OCI-LY3 (cell line): Measurements from ENCODE around the gene PLIN4.
A peak's percentile ranks its signal among the peaks of the same experiment; 100 is the strongest.

Source experiments
- H2AFZ ChIP-seq: fragments of 200-600, 300-600 bp; shearing (Covaris generic); 2 replicates; pipeline ENCODE4 v1.6.0; 2014; ENCODE audit warnings: antibody characterized with exemption, low read depth, low read length
- H3K27ac ChIP-seq: fragments of 200-600, 300-600 bp; sonication (generic); 2 replicates; pipeline ENCODE4 v1.5.1; 2014; ENCODE audit warnings: mild to moderate bottlenecking, low read length, moderate library complexity, mixed read lengths
- H3K27me3 ChIP-seq: fragments of 200-600, 300-600 bp; sonication (generic); 2 replicates; pipeline ENCODE4 v1.6.1; 2014; ENCODE audit warnings: low read depth, low read length, mixed read lengths
- H3K36me3 ChIP-seq: fragments of 200-600, 300-600 bp; sonication (generic); replicated peaks from 2 replicates; pipeline ENCODE3; 2014; ENCODE audit warnings: low read depth, low read length, mixed read lengths
- H3K4me1 ChIP-seq: fragments of 300-600, 200-600 bp; sonication (generic); 2 replicates; pipeline ENCODE4 v1.6.1; 2014; ENCODE audit warnings: low read length, mixed read lengths
- H3K4me2 ChIP-seq: fragments of 200-600, 300-600 bp; sonication (generic); 2 replicates; pipeline ENCODE4 v1.6.1; 2014; ENCODE audit warnings: low read length, mixed read lengths
- H3K4me3 ChIP-seq: fragments of 300-600, 200-600 bp; sonication (generic); 2 replicates; pipeline ENCODE4 v1.5.1; 2014; ENCODE audit warnings: antibody characterized with exemption, mild to moderate bottlenecking, low read length, moderate library complexity
- H3K79me2 ChIP-seq: fragments of 300-600, 200-600 bp; shearing (Covaris generic); 2 replicates; pipeline ENCODE4 v1.6.1; 2014; ENCODE audit warnings: mild to moderate bottlenecking, low read length, mixed read lengths
- H3K9ac ChIP-seq: fragments of 300-600, 200-600 bp; shearing (Covaris generic); 2 replicates; pipeline ENCODE4 v1.6.0; 2014; ENCODE audit warnings: mild to moderate bottlenecking, low read length, moderate library complexity
- H3K9me3 ChIP-seq: fragments of 200-600, 300-600 bp; shearing (Covaris generic); 2 replicates; pipeline ENCODE4 v1.6.1; 2014; ENCODE audit warnings: low read length, mixed read lengths; ENCODE audit not compliant: insufficient read depth
- H4K20me1 ChIP-seq: fragments of 200-600, 300-600 bp; sonication (generic); 2 replicates; pipeline ENCODE4 v1.6.1; 2016; ENCODE audit warnings: low read length, mixed read lengths; ENCODE audit not compliant: insufficient read depth
- EZH2phosphoT487 ChIP-seq: fragments of 200-600 bp; shearing (Covaris generic); IDR thresholded peaks from 2 replicates; pipeline ENCODE4 v1.6.1; 2018; ENCODE audit warnings: antibody characterized with exemption, mixed run types, low read depth
- TF ChIP-seq, protein P1 (sequence below): fragments of 200-600, 300-600 bp; sonication (generic); IDR thresholded peaks from 2 replicates; pipeline ENCODE4 v1.5.1; 2014; ENCODE audit warnings: antibody characterized with exemption, low read length, low read depth

PLIN4 gene

GRCh38 chr19:4517451-4518057 lies 732 bp downstream of the PLIN4 start:
- Histone ChIP-seq H3K4me1 (peaks cover 19% of the 10 kb centered on the region), H3K4me3 (no peak overlapping the region), H3K9ac (no peak overlapping the region), H4K20me1 (no peaks in the 10 kb centered on the region), H3K27me3 (peaks cover 12% of the 10 kb centered on the region), H3K4me2 (no peak overlapping the region; the same call in 1 of the 2 replicates), H2AFZ (no peak overlapping the region), H3K36me3 (no peaks in the 10 kb centered on the region), H3K9me3 (no peaks in the 10 kb centered on the region), H3K79me2 (no peaks in the 10 kb centered on the region), H3K27ac (no peak overlapping the region)
- TF ChIP-seq, protein P1, sequence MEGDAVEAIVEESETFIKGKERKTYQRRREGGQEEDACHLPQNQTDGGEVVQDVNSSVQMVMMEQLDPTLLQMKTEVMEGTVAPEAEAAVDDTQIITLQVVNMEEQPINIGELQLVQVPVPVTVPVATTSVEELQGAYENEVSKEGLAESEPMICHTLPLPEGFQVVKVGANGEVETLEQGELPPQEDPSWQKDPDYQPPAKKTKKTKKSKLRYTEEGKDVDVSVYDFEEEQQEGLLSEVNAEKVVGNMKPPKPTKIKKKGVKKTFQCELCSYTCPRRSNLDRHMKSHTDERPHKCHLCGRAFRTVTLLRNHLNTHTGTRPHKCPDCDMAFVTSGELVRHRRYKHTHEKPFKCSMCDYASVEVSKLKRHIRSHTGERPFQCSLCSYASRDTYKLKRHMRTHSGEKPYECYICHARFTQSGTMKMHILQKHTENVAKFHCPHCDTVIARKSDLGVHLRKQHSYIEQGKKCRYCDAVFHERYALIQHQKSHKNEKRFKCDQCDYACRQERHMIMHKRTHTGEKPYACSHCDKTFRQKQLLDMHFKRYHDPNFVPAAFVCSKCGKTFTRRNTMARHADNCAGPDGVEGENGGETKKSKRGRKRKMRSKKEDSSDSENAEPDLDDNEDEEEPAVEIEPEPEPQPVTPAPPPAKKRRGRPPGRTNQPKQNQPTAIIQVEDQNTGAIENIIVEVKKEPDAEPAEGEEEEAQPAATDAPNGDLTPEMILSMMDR, result no peak
- no peak for TF ChIP-seq EZH2phosphoT487

- Histone ChIP-seq H3K4me1 (peaks cover 19% of the 10 kb centered on the region), H3K4me3 (no peak overlapping the region), H3K79me2 (no peaks in the 10 kb centered on the region), H2AFZ (peak overlapping the region; percentile 22; the same call in 1 of the 2 replicates), H3K9me3 (no peaks in the 10 kb centered on the region), H3K4me2 (peak overlapping the region; percentile 56), H3K9ac (peak overlapping the region; percentile 10; the same call in 1 of the 2 replicates), H3K27ac (no peak overlapping the region), H4K20me1 (no peaks in the 10 kb centered on the region), H3K36me3 (no peaks in the 10 kb centered on the region), H3K27me3 (peaks cover 10% of the 10 kb centered on the region)
- no peak for TF ChIP-seq EZH2phosphoT487
- TF ChIP-seq, protein P1, result no peak
Observed at GRCh38 chr19:4516939-4517300, 1.4 kb downstream of the PLIN4 start.

DNA sequence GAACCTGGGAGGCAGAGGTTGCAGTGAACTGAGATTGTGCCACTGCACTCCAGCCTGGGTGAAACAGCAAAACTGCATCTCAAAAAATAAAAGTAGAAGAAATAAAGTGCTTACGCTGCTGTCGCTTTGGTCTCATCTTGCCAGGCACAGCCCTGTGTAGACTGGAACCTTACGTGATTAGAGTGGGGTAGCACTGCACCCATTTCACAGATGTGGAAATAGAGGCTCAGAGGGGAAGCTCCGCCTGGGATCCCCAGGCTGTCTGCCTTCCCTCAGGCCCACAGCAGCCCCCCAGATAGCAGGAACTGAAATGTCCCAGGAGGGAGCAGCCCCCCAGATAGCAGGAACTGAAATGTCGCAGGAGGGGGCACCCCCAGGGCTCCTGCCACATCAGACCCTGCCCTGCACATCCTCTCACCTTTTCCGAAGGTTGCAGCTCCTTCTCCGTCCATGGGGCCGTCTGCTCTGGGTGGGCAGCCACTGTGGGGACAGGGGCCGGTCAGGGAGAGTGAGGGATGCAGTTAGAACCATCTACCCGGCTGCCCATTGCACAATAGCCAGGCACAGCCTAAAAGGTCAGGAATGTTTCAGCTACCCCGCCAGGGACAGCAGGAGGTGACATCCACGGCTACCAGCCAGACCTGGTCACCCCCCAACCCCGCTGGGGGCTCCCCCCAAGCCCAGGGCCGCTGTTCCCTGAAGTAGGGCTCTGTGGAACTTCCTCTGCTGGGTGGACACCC lies 1.9 kb downstream of the PLIN4 start:
- no peaks in the 10 kb centered on the region for H3K36me3 ChIP-seq
- peak overlapping the region; percentile 22; the same call in 1 of the 2 replicates for H2AFZ ChIP-seq
- H3K4me2 ChIP-seq, result peak overlapping the region; percentile 56
- H3K4me1 ChIP-seq, result peaks cover 19% of the 10 kb centered on the region
- H3K4me3 ChIP-seq, result peak overlapping the region; percentile 25; the same call in 1 of the 2 replicates
- no peaks in the 10 kb centered on the region for H3K79me2 ChIP-seq
- peaks cover 4% of the 10 kb centered on the region for H3K27me3 ChIP-seq
- no peaks in the 10 kb centered on the region for H3K9me3 ChIP-seq
- H3K9ac ChIP-seq, result peak overlapping the region; percentile 10; the same call in 1 of the 2 replicates
- no peaks in the 10 kb centered on the region for H4K20me1 ChIP-seq
- TF ChIP-seq EZH2phosphoT487, result no peak
- TF ChIP-seq, protein P1, result no peak
- H3K27ac ChIP-seq, result 0 out of 2 replicates have a peak overlapping the region, but pooled peaks have one; percentile 3

DNA sequence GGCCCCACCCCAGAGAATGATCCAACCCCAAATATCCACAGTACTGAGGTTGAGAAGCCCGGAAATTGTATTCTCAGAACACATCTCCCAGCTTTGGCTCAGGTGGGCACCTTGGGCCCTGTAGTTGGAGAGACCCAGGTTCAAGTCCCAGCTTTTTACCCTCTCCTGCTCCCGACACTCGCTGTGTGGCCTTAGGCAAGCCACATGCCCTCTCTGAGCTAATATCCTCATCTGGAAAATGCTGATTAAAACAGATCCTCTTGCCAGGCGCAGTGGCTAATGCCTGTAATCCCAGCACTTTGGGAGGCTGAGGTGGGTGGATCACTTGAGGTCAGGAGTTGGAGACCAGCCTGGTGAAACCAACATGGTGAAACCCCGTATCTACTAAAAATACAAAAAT lies 2.6 kb downstream of the PLIN4 start:
- Histone ChIP-seq H3K9ac (no peak overlapping the region), H3K79me2 (no peaks in the 10 kb centered on the region), H3K27me3 (no peaks in the 10 kb centered on the region), H2AFZ (no peak overlapping the region), H3K36me3 (no peaks in the 10 kb centered on the region), H3K4me1 (peaks cover 19% of the 10 kb centered on the region), H3K9me3 (no peaks in the 10 kb centered on the region), H3K4me3 (no peak overlapping the region), H3K27ac (no peak overlapping the region), H3K4me2 (peak overlapping the region; percentile 56), H4K20me1 (no peaks in the 10 kb centered on the region)
- TF ChIP-seq, protein P1, result no peak
- no peak for TF ChIP-seq EZH2phosphoT487
